Neural progenitor cell (in vitro differentiated cells): ENCODE measurements around the gene MAD1L1.

Experiments used
- EZH2 ChIP-seq: fragments of 200-600 bp; sonication (generic); IDR thresholded peaks from 2 replicates; pipeline ENCODE4 v1.6.1; 2017; ENCODE audit warnings: antibody characterized with exemption, mild to moderate bottlenecking, moderate library complexity
- TF ChIP-seq, protein P1 (sequence below): fragments of 200-600 bp; sonication (generic); IDR thresholded peaks from 2 replicates; pipeline ENCODE4 v1.5.1; 2017; ENCODE audit warnings: antibody characterized with exemption, mild to moderate bottlenecking

DNA sequence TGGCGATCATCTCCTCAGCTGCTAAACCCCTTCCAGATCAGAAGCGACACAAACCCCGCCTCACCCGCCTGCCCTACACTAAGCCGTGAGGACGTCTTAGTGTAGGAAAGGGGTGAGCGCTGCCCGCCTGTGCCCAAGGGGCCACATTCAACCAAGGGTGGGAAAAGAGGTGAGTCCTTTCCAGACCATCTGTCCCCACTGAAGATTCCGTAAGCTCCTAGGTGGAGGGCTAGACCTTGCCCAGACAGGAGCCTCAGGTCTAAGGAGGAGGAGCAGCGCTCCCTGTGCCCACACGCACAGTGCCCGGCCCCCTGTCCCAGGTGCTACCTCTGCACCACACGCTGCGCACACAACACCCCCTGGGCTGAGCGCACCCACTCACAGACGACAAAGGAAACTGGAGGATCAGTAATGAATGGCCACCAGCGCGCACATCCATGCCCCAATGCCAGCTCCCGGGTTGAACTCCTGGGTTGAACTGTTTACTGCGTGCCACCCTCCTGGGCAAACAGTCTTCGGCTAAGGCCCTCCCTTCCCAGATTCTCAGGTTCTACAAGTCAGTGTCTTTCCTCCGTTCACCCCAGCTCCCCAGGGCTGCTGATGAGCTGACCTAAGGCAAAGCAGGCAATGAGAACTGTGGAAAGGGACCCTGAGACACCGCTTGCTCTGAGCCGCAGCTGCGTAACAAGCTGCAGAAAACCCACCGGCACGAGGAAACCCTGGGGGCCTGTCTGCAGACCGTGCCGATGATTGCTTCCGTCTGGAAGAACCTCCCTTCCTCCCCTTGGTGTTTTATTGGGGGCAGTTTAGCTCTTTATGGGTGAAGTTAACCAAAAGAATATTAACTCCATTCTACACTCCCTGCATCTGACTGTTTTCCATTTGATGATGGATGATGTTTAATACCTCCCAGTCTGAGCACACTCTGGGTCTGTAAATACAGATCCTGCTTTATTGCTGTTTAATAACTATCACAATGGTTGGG, 185.9 kb downstream of the MAD1L1 start:
- TF ChIP-seq, protein P1, sequence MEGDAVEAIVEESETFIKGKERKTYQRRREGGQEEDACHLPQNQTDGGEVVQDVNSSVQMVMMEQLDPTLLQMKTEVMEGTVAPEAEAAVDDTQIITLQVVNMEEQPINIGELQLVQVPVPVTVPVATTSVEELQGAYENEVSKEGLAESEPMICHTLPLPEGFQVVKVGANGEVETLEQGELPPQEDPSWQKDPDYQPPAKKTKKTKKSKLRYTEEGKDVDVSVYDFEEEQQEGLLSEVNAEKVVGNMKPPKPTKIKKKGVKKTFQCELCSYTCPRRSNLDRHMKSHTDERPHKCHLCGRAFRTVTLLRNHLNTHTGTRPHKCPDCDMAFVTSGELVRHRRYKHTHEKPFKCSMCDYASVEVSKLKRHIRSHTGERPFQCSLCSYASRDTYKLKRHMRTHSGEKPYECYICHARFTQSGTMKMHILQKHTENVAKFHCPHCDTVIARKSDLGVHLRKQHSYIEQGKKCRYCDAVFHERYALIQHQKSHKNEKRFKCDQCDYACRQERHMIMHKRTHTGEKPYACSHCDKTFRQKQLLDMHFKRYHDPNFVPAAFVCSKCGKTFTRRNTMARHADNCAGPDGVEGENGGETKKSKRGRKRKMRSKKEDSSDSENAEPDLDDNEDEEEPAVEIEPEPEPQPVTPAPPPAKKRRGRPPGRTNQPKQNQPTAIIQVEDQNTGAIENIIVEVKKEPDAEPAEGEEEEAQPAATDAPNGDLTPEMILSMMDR = no peak
- no peak for TF ChIP-seq EZH2
